ENCODE measurements around the gene COLGALT1.
"Not testable (repeated sequence)": the region's sequence is repeated elsewhere in the genome, so short reads cannot be mapped to it uniquely, and the experiment has no call there.

Gene COLGALT1

GRCh38 chr19:17555480-17555928, at the start of gene COLGALT1:
Gene COLGALT1, plus strand, starts transcription at chr19:17555649. Its CDS starts 65 bp downstream, at chr19:17555714.
- peaks cover 9 to 10% of the 10 kb centered on the region in 2 donors for H3K4me1 ChIP-seq (ENCODE audit: control insufficient read depth in 1 of 2, insufficient read depth in 2 of 2, low read length in 2 of 2)
- peaks cover 10 to 16% of the 10 kb centered on the region in 2 donors for H3K36me3 ChIP-seq (ENCODE audit: control insufficient read depth in 1 of 2, insufficient read depth in 2 of 2, low read length in 2 of 2)
- H3K9me3 ChIP-seq (ENCODE audit: control insufficient read depth in 1 of 2, low read length in 2 of 2) = no peaks in the 10 kb centered on the region
- H3K4me3 ChIP-seq (ENCODE audit: low read depth in 1 of 2, low read length in 2 of 2) = peak within 1 kb of the TSS; percentile 95
- H3K27ac ChIP-seq (ENCODE audit: low read depth, low read length) = peak within 1 kb of the TSS; percentile 69
- no peaks in the 10 kb centered on the region for H3K27me3 ChIP-seq (ENCODE audit: control insufficient read depth in 1 of 2, insufficient read depth in 2 of 2, low read length in 2 of 2)
- peak within 1 kb of the TSS; percentile 63 to 93 for H3K9ac ChIP-seq (ENCODE audit: low read depth in 1 of 2, low read length in 2 of 2)

GRCh38 chr19:17506745-17507144, 48.7 kb upstream of the COLGALT1 start:
- Histone ChIP-seq H3K4me3 (ENCODE audit: low read depth in 1 of 2, low read length in 2 of 2) (no peak overlapping the region), H3K27ac (ENCODE audit: low read depth, low read length) (no peak overlapping the region), H3K4me1 (ENCODE audit: control insufficient read depth in 1 of 2, insufficient read depth in 2 of 2, low read length in 2 of 2) (peaks cover 5 to 12% of the 10 kb centered on the region in 2 donors), H3K36me3 (ENCODE audit: control insufficient read depth in 1 of 2, insufficient read depth in 2 of 2, low read length in 2 of 2) (peaks cover 0 to 2% of the 10 kb centered on the region in 2 donors), H3K27me3 (ENCODE audit: control insufficient read depth in 1 of 2, insufficient read depth in 2 of 2, low read length in 2 of 2) (no peaks in the 10 kb centered on the region), H3K9me3 (ENCODE audit: control insufficient read depth in 1 of 2, low read length in 2 of 2) (no peaks in the 10 kb centered on the region), H3K9ac (ENCODE audit: low read depth in 1 of 2, low read length in 2 of 2) (no peak overlapping the region)

- not testable (repeated sequence) for H3K27ac ChIP-seq (ENCODE audit: low read depth, low read length); H3K9me3 ChIP-seq (ENCODE audit: control insufficient read depth in 1 of 2, low read length in 2 of 2); H3K4me3 ChIP-seq (ENCODE audit: low read depth in 1 of 2, low read length in 2 of 2); H3K9ac ChIP-seq (ENCODE audit: low read depth in 1 of 2, low read length in 2 of 2); H3K27me3 ChIP-seq (ENCODE audit: control insufficient read depth in 1 of 2, insufficient read depth in 2 of 2, low read length in 2 of 2); H3K36me3 ChIP-seq (ENCODE audit: control insufficient read depth in 1 of 2, insufficient read depth in 2 of 2, low read length in 2 of 2)
- H3K4me1 ChIP-seq (ENCODE audit: control insufficient read depth in 1 of 2, insufficient read depth in 2 of 2, low read length in 2 of 2) = peaks cover 8 to 20% of the 10 kb centered on the region in 2 donors
These were observed 46.9 kb upstream of the COLGALT1 start for GRCh38 chr19:17508558-17508933.

- H3K4me3 ChIP-seq (ENCODE audit: low read depth in 1 of 2, low read length in 2 of 2) = peak overlapping the region; percentile 80 to 91
- no peaks in the 10 kb centered on the region for H3K9me3 ChIP-seq (ENCODE audit: control insufficient read depth in 1 of 2, low read length in 2 of 2)
- peak overlapping the region; percentile 72 to 97 for H3K9ac ChIP-seq (ENCODE audit: low read depth in 1 of 2, low read length in 2 of 2)
- H3K4me1 ChIP-seq (ENCODE audit: control insufficient read depth in 1 of 2, insufficient read depth in 2 of 2, low read length in 2 of 2) = peaks cover 8 to 20% of the 10 kb centered on the region in 2 donors
- no peaks in the 10 kb centered on the region for H3K27me3 ChIP-seq (ENCODE audit: control insufficient read depth in 1 of 2, insufficient read depth in 2 of 2, low read length in 2 of 2)
- H3K36me3 ChIP-seq (ENCODE audit: control insufficient read depth in 1 of 2, insufficient read depth in 2 of 2, low read length in 2 of 2) = peaks cover 0 to 2% of the 10 kb centered on the region in 2 donors
- H3K27ac ChIP-seq (ENCODE audit: low read depth, low read length) = no peak overlapping the region
These were observed 45.0 kb upstream of the COLGALT1 start for GRCh38 chr19:17510220-17510993.

- Histone ChIP-seq H3K9ac (ENCODE audit: low read depth in 1 of 2, low read length in 2 of 2) (peak overlapping the region; percentile 72 to 97), H3K27ac (ENCODE audit: low read depth, low read length) (peak overlapping the region; percentile 99), H3K9me3 (ENCODE audit: control insufficient read depth in 1 of 2, low read length in 2 of 2) (no peaks in the 10 kb centered on the region), H3K36me3 (ENCODE audit: control insufficient read depth in 1 of 2, insufficient read depth in 2 of 2, low read length in 2 of 2) (peaks cover 0 to 7% of the 10 kb centered on the region in 2 donors), H3K4me1 (ENCODE audit: control insufficient read depth in 1 of 2, insufficient read depth in 2 of 2, low read length in 2 of 2) (peaks cover 8 to 20% of the 10 kb centered on the region in 2 donors), H3K4me3 (ENCODE audit: low read depth in 1 of 2, low read length in 2 of 2) (peak overlapping the region; percentile 80 to 91), H3K27me3 (ENCODE audit: control insufficient read depth in 1 of 2, insufficient read depth in 2 of 2, low read length in 2 of 2) (no peaks in the 10 kb centered on the region)
These were observed 43.5 kb upstream of the COLGALT1 start for GRCh38 chr19:17511724-17512573.

- H3K4me3 ChIP-seq (ENCODE audit: low read depth in 1 of 2, low read length in 2 of 2) = peak overlapping the region; percentile 80 to 91
- H3K9me3 ChIP-seq (ENCODE audit: control insufficient read depth in 1 of 2, low read length in 2 of 2) = peaks cover 4 to 5% of the 10 kb centered on the region in 2 donors
- H3K9ac ChIP-seq (ENCODE audit: low read depth in 1 of 2, low read length in 2 of 2) = peak overlapping the region; percentile 72 to 97
- H3K4me1 ChIP-seq (ENCODE audit: control insufficient read depth in 1 of 2, insufficient read depth in 2 of 2, low read length in 2 of 2) = peaks cover 8 to 20% of the 10 kb centered on the region in 2 donors
- H3K36me3 ChIP-seq (ENCODE audit: control insufficient read depth in 1 of 2, insufficient read depth in 2 of 2, low read length in 2 of 2) = peaks cover 5 to 12% of the 10 kb centered on the region in 2 donors
- H3K27me3 ChIP-seq (ENCODE audit: control insufficient read depth in 1 of 2, insufficient read depth in 2 of 2, low read length in 2 of 2) = no peaks in the 10 kb centered on the region
- H3K27ac ChIP-seq (ENCODE audit: low read depth, low read length) = no peak overlapping the region
These were observed 42.9 kb upstream of the COLGALT1 start for GRCh38 chr19:17512574-17512939.

GRCh38 chr19:17515408-17516149, 39.9 kb upstream of the COLGALT1 start:
- peaks cover 13 to 18% of the 10 kb centered on the region in 2 donors for H3K36me3 ChIP-seq (ENCODE audit: control insufficient read depth in 1 of 2, insufficient read depth in 2 of 2, low read length in 2 of 2)

GRCh38 chr19:17517898-17518297, 37.6 kb upstream of the COLGALT1 start:
- Histone ChIP-seq H3K27me3 (ENCODE audit: control insufficient read depth in 1 of 2, insufficient read depth in 2 of 2, low read length in 2 of 2) (no peaks in the 10 kb centered on the region), H3K36me3 (ENCODE audit: control insufficient read depth in 1 of 2, insufficient read depth in 2 of 2, low read length in 2 of 2) (peaks cover 13 to 18% of the 10 kb centered on the region in 2 donors), H3K4me1 (ENCODE audit: control insufficient read depth in 1 of 2, insufficient read depth in 2 of 2, low read length in 2 of 2) (peaks cover under 1% of the 10 kb centered on the region in 2 donors), H3K9ac (ENCODE audit: low read depth in 1 of 2, low read length in 2 of 2) (no peak overlapping the region), H3K9me3 (ENCODE audit: control insufficient read depth in 1 of 2, low read length in 2 of 2) (peaks cover 9 to 10% of the 10 kb centered on the region in 2 donors), H3K4me3 (ENCODE audit: low read depth in 1 of 2, low read length in 2 of 2) (no peak overlapping the region), H3K27ac (ENCODE audit: low read depth, low read length) (no peak overlapping the region)

More at GRCh38 chr19:17515408-17516149, 39.9 kb upstream of the COLGALT1 start:
- Histone ChIP-seq H3K27me3 (ENCODE audit: control insufficient read depth in 1 of 2, insufficient read depth in 2 of 2, low read length in 2 of 2) (no peaks in the 10 kb centered on the region), H3K9ac (ENCODE audit: low read depth in 1 of 2, low read length in 2 of 2) (no peak overlapping the region), H3K9me3 (ENCODE audit: control insufficient read depth in 1 of 2, low read length in 2 of 2) (peaks cover 9 to 10% of the 10 kb centered on the region in 2 donors), H3K4me1 (ENCODE audit: control insufficient read depth in 1 of 2, insufficient read depth in 2 of 2, low read length in 2 of 2) (peaks cover 4 to 11% of the 10 kb centered on the region in 2 donors), H3K27ac (ENCODE audit: low read depth, low read length) (no peak overlapping the region), H3K4me3 (ENCODE audit: low read depth in 1 of 2, low read length in 2 of 2) (no peak overlapping the region)

DNA sequence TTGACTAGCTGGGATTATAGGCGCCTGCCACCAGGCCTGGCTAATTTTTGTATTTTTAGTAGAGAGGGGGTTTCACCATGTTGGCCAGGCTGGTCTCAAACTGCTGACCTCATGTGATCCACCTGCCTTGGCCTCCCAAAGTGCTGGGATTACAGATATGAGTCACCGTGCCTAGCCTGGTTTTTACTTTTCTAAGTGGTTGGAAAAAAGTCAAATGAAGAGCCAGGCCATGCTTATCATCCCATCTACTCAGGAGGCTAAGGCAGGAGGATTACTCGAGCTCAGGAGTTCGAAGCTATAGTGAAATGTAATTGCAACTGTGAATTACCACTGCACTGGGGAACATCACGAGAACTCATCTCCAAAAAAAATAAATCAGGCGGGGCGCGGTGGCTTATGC, 36.8 kb upstream of the COLGALT1 start:
- H3K27me3 ChIP-seq (ENCODE audit: control insufficient read depth in 1 of 2, insufficient read depth in 2 of 2, low read length in 2 of 2); H3K4me1 ChIP-seq (ENCODE audit: control insufficient read depth in 1 of 2, insufficient read depth in 2 of 2, low read length in 2 of 2); H3K9ac ChIP-seq (ENCODE audit: low read depth in 1 of 2, low read length in 2 of 2); H3K4me3 ChIP-seq (ENCODE audit: low read depth in 1 of 2, low read length in 2 of 2); H3K27ac ChIP-seq (ENCODE audit: low read depth, low read length): not testable (repeated sequence)
- H3K9me3 ChIP-seq (ENCODE audit: control insufficient read depth in 1 of 2, low read length in 2 of 2) = peaks cover 9 to 10% of the 10 kb centered on the region in 2 donors
- H3K36me3 ChIP-seq (ENCODE audit: control insufficient read depth in 1 of 2, insufficient read depth in 2 of 2, low read length in 2 of 2) = peaks cover 13 to 18% of the 10 kb centered on the region in 2 donors
